Bronchial epithelial cell (primary cell): ENCODE measurements around the gene LUZP1. TPM values are rescaled to one million over a fixed set of nuclear protein-coding genes. Genes with fewer than 3 reads are reported as not detected.

Experiments used
- DNase-seq: peaks from one replicate; pipeline ENCODE4 v3.0.0-alpha.2; 2010; ENCODE audit warnings: low read depth
- FAIRE-seq: peaks from 2 replicates; lab custom pipeline; 2011; peaks lifted over from hg19 to GRCh38; lab: Jason Lieb, UNC
- H3K27me3 ChIP-seq: 2 replicates; pipeline ENCODE4 v1.5.1; 2011; ENCODE audit warnings: low read length; ENCODE audit not compliant: control insufficient read depth, insufficient read depth
- H3K36me3 ChIP-seq: 2 replicates; pipeline ENCODE4 v1.5.1; 2011; ENCODE audit warnings: low read length; ENCODE audit not compliant: control insufficient read depth, insufficient read depth
- H3K4me3 ChIP-seq: 2 replicates; pipeline ENCODE4 v1.5.1; 2011; ENCODE audit warnings: mild to moderate bottlenecking, low read depth, low read length, control low read depth
- CTCF ChIP-seq: IDR thresholded peaks from 2 replicates; pipeline ENCODE4 v1.5.1; 2011; ENCODE audit warnings: mild to moderate bottlenecking, moderate library complexity, low read length, control low read depth, inconsistent platforms; ENCODE audit not compliant: insufficient read depth, severe bottlenecking
- total RNA-seq: library from RNA; depleted of rRNA; stranded (reverse); fragments of >200 nt; gene quantifications from 2 replicates; pipeline ENCODE4 v1.2.1, GENCODE V29; 2014

Gene LUZP1
- total RNA-seq, 1 donor from 2014 or later, result 17.6 TPM

- H3K4me3 ChIP-seq, result no peak overlapping the region
- H3K27me3 ChIP-seq, result no peaks in the 10 kb centered on the region
- DNase-seq (no peak), FAIRE-seq (no peak)
- no peak for TF ChIP-seq CTCF
- H3K36me3 ChIP-seq, result peaks cover under 1% of the 10 kb centered on the region
Observed at GRCh38 chr1:23099171-23099536, 69.5 kb downstream of the LUZP1 start.

GRCh38 chr1:23098463-23099170 is 70.0 kb downstream of the LUZP1 start:
- peak; percentile 94 for TF ChIP-seq CTCF
- DNase-seq (peak; percentile 68), FAIRE-seq (no peak)
- Histone ChIP-seq H3K4me3 (no peak overlapping the region), H3K36me3 (peaks cover 4% of the 10 kb centered on the region), H3K27me3 (no peaks in the 10 kb centered on the region)

GRCh38 chr1:23097316-23097715 is 71.3 kb downstream of the LUZP1 start:
- TF ChIP-seq CTCF, result no peak
- Histone ChIP-seq H3K4me3 (no peak overlapping the region), H3K27me3 (no peaks in the 10 kb centered on the region), H3K36me3 (peaks cover 10% of the 10 kb centered on the region)
- FAIRE-seq, result no peak
- no peak for DNase-seq

- Histone ChIP-seq H3K27me3 (no peaks in the 10 kb centered on the region), H3K36me3 (peaks cover 38% of the 10 kb centered on the region), H3K4me3 (no peak overlapping the region)
- DNase-seq (no peak), FAIRE-seq (no peak)
- no peak for TF ChIP-seq CTCF
Observed at GRCh38 chr1:23092447-23092846, 76.2 kb downstream of the LUZP1 start.

GRCh38 chr1:23091545-23091944 is 77.1 kb downstream of the LUZP1 start:
- FAIRE-seq (no peak), DNase-seq (no peak)
- no peak overlapping the region for H3K4me3 ChIP-seq
- H3K36me3 ChIP-seq, result peaks cover 43% of the 10 kb centered on the region
- no peak for TF ChIP-seq CTCF
- no peaks in the 10 kb centered on the region for H3K27me3 ChIP-seq

- no peak overlapping the region for H3K4me3 ChIP-seq
- FAIRE-seq (no peak), DNase-seq (no peak)
- H3K36me3 ChIP-seq, result peaks cover 44% of the 10 kb centered on the region
- no peaks in the 10 kb centered on the region for H3K27me3 ChIP-seq
- TF ChIP-seq CTCF, result no peak
Observed at GRCh38 chr1:23090056-23090455, 78.6 kb downstream of the LUZP1 start.
